HAP-1 (cell line): ENCODE measurements around the gene SPDYE3.
"Not testable (repeated sequence)": the region's sequence is repeated elsewhere in the genome, so short reads cannot be mapped to it uniquely, and the experiment has no call there.

Experiments
- DNase-seq, 2 experiments: peaks; one replicate each; pipeline ENCODE4 v3.0.0-alpha.2; 2016 to 2020; ENCODE audit warnings: low spot score in 2 of 2
- H3K27me3 ChIP-seq: fragments of 250-450 bp; sonication (Bioruptor Pico); 2 replicates; pipeline ENCODE4 v1.5.1; 2020; ENCODE audit warnings: low read depth, mild to moderate bottlenecking, moderate library complexity
- H3K36me3 ChIP-seq: fragments of 250-450 bp; sonication (Bioruptor Pico); replicated peaks from 2 replicates; pipeline ENCODE4 v1.5.1; 2020; ENCODE audit warnings: mild to moderate bottlenecking
- H3K4me1 ChIP-seq: fragments of 250-450 bp; sonication (Bioruptor Pico); 2 replicates; pipeline ENCODE4 v1.5.1; 2020; ENCODE audit warnings: mild to moderate bottlenecking
- H3K4me3 ChIP-seq: fragments of 250-450 bp; sonication (Bioruptor Pico); 2 replicates; pipeline ENCODE4 v1.5.1; 2020; ENCODE audit warnings: mild to moderate bottlenecking, moderate library complexity
- H3K9me3 ChIP-seq: fragments of 250-450 bp; sonication (Bioruptor Pico); 2 replicates; pipeline ENCODE4 v1.5.1; 2020; ENCODE audit warnings: mild to moderate bottlenecking, moderate library complexity
- in situ Hi-C: fragments of 300-500 bp; cut with MboI; formaldehyde crosslinking; loops from 3 replicates; pipeline ENCODE4 v1.14.3; 2020; ENCODE audit warnings: low sequenced_read_pairs, inconsistent platforms, mixed read lengths

SPDYE3 gene

GRCh38 chr7:100364480-100364879, 57.0 kb downstream of the SPDYE3 start:
- Histone ChIP-seq H3K27me3 (no peaks in the 10 kb centered on the region), H3K36me3 (peaks cover 67% of the 10 kb centered on the region), H3K4me3 (no peak overlapping the region), H3K4me1 (peaks cover 5% of the 10 kb centered on the region), H3K9me3 (no peaks in the 10 kb centered on the region)
- no peak for DNase-seq
- in situ Hi-C loops, result no loop called here

- peaks cover 19% of the 10 kb centered on the region for H3K4me1 ChIP-seq
- in situ Hi-C loops, H3K27me3 ChIP-seq, H3K4me3 ChIP-seq, H3K9me3 ChIP-seq, DNase-seq: not testable (repeated sequence)
- H3K36me3 ChIP-seq, result peaks cover 52% of the 10 kb centered on the region
Observed at GRCh38 chr7:100365998-100366367, 58.5 kb downstream of the SPDYE3 start.

GRCh38 chr7:100366411-100367250, 59.1 kb downstream of the SPDYE3 start:
- Histone ChIP-seq H3K4me3 (no peak overlapping the region), H3K27me3 (no peaks in the 10 kb centered on the region), H3K9me3 (no peaks in the 10 kb centered on the region), H3K36me3 (peaks cover 46% of the 10 kb centered on the region), H3K4me1 (peaks cover 19% of the 10 kb centered on the region)
- DNase-seq, result no peak
- in situ Hi-C loops, result no loop called here

- Histone ChIP-seq H3K9me3 (no peaks in the 10 kb centered on the region), H3K4me1 (peaks cover 19% of the 10 kb centered on the region), H3K4me3 (no peak overlapping the region), H3K27me3 (no peaks in the 10 kb centered on the region), H3K36me3 (peaks cover 40% of the 10 kb centered on the region)
- in situ Hi-C loops, result no loop called here
- no peak for DNase-seq
Observed at GRCh38 chr7:100367251-100367620, 59.7 kb downstream of the SPDYE3 start.

DNA sequence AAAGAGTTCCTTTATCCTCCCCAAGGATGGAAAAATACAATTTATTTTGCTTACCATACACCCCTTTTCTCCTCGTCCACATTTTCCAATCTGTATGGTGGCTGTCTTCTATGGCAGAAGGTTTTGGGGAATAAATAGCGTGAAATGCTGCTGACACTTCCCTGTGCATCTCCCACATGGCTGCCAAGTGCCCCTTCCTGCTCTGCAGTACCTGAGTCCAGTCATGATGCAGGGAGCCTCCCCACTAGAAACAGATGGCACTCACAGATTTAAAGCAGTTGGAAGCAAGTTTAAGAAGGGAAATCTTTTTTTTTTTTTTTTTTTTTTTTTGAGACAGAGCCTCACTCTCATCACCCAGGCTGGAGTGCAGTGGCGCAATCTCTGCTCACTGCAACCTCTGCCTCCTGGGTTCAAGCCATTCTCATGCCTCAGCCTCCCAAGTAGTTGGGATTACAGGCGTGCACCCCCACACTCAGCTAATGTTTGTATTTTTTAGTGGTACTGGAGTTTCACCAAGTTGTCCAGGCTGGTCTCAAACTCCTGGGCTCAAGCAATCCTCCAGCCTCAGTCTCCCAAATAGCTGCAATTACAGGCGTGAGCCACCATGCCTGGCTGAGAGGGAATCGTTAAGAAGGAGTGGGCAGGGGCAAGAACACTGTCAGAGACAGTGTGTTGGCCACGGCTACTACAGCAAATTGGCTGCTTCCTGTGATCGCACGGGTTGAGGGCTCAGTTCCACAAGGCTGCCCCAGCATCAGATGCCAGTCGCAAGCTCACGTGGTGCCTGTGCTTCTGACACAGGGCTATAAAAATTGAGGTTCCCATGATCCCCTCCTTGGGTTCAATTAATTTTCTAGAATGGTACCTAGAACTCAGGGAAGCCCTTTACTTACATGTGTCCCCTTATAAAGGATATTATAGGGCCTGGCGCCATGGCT, 60.4 kb downstream of the SPDYE3 start:
- no peak for DNase-seq
- Histone ChIP-seq H3K4me1 (peaks cover 19% of the 10 kb centered on the region), H3K4me3 (no peak overlapping the region), H3K36me3 (peaks cover 34% of the 10 kb centered on the region), H3K27me3 (no peaks in the 10 kb centered on the region), H3K9me3 (no peaks in the 10 kb centered on the region)
- in situ Hi-C loops, result no loop called here

DNA sequence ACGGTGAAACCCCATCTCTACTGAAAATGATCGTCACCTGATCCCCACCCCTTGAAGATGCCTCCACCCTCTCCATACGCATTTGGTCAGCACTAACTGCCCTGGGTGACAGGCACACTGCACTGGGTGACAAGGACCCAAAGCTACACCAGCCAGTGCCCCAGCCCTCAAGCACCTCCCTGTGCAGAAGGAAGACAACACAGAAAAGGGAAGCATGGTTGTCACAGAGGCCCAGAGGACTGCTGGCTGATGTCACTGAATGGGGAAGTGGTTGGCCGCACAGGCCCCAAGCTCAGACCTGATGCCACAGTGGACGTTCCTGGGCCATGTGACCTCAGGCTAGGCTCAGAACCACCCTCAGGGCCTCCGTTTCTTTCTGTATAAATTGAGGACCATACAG, 61.6 kb downstream of the SPDYE3 start:
- no peak for DNase-seq
- no peak overlapping the region for H3K4me3 ChIP-seq
- H3K36me3 ChIP-seq, result peaks cover 27% of the 10 kb centered on the region
- in situ Hi-C loops, result no loop called here
- H3K4me1 ChIP-seq, result peaks cover 19% of the 10 kb centered on the region
- H3K9me3 ChIP-seq, result no peaks in the 10 kb centered on the region
- H3K27me3 ChIP-seq, result no peaks in the 10 kb centered on the region

- peaks cover 16% of the 10 kb centered on the region for H3K36me3 ChIP-seq
- DNase-seq, result peak; percentile 84 to 93
- in situ Hi-C loops, result no loop called here
- H3K27me3 ChIP-seq, result no peaks in the 10 kb centered on the region
- H3K4me1 ChIP-seq, result peaks cover 19% of the 10 kb centered on the region
- no peak overlapping the region for H3K4me3 ChIP-seq
- no peaks in the 10 kb centered on the region for H3K9me3 ChIP-seq
Observed at GRCh38 chr7:100370303-100370702, 62.8 kb downstream of the SPDYE3 start.

DNA sequence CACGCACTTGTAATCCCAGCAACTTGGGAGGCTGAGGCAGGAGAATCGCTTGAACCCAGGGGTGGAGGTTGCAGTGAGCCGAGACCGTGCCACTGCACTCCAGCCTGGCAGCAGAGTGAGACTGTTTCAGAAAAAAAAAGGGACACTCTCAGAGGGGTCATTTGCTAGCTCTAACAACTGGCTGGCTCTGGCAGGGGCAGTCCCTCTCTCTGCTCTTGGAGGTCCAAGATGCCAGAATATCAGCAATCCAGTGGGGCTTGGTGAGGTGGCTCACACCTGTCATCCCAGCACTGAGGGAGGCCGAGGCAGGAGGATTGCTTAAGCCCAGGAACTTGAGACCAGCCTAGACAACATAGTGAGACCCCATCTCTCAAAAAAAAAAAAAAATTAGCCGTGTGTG, 63.2 kb downstream of the SPDYE3 start:
- in situ Hi-C loops, result no loop called here
- Histone ChIP-seq H3K9me3 (no peaks in the 10 kb centered on the region), H3K4me3 (no peak overlapping the region), H3K4me1 (peaks cover 19% of the 10 kb centered on the region), H3K36me3 (peaks cover 15% of the 10 kb centered on the region), H3K27me3 (no peaks in the 10 kb centered on the region)
- no peak for DNase-seq

DNA sequence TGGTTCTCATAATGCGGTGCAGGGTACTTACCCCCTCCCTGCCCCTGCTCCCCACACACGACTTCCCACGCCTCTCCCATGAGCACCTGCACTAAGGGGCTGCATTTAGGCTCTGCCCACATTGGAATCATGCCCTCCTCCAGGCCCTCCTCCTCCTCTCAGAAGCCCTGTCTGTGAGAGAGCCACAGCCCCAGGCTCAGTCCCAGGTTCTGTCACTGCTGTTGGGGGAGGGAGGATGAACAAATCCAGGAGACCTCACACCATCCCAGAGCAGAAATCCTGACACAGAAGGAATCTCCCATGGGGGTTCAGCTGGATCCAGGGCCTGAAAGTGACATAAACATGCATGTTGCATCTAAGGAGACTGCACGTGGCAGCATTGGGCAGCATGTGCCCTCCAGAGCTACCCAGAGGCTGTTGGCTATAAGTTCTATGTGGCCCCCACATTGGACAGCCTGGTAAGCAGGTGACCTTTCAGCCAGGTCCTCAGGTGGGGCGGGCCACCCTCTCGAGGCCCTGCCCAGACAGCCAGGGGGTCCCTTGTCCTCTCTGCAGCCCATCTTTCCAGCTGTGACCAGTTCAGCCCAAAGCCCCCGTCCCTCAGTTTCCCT, 64.2 kb downstream of the SPDYE3 start:
- in situ Hi-C loops, result no loop called here

More for the DNA sequence above, 64.2 kb downstream of the SPDYE3 start:
- no peak for DNase-seq
- Histone ChIP-seq H3K4me3 (no peak overlapping the region), H3K36me3 (peaks cover 15% of the 10 kb centered on the region), H3K4me1 (peaks cover 19% of the 10 kb centered on the region), H3K9me3 (no peaks in the 10 kb centered on the region), H3K27me3 (no peaks in the 10 kb centered on the region)
